ENCODE results near the gene PEPD. TPM values are rescaled to one million over a fixed set of nuclear protein-coding genes. Genes with fewer than 3 reads are reported as not detected.

Gene PEPD
- total and polyA plus RNA-seq, 2 of the 4 experiments (the other 2 are of a cell fraction): 36.7 to 88.4 TPM

DNA sequence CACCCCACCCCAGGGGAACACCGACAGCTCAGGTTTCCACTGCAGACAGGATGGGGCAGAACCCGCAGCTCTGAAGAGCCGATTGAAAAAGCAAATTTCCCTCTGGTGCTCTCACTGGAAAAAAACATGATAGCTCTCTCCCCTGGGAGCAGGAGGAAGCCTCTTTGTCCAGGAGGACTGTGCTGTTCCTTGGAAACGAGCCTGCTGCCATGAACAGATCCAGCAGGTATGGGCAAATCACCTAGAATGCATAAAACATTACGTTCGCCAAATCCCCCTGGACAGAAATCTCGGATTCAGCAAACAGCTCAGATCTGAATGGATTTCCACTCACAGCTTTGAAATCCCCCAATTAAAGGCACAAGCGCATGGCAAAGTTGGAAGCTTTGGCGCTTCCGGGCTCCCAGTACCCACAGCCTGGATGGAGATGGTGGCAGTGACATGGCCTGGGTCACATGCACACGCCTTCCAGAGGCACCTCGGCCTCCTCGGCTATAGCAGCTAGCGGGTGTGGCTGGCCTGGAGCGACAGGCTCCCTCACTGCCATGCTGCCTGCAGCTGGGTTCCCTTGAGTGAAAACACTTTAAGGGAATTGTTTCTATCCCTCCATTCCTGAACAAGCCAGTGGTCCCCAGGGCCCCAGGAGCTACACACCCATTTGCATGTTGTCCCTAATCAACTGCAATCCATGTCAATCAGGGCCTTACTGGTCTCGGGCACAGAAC is 89.0 kb downstream of the PEPD start:
- no peak overlapping the region for H3K4me2 ChIP-seq (ENCODE audit: low read depth, low read length)
- H2BK5ac ChIP-seq (ENCODE audit: low read depth, low read length, poor library complexity, severe bottlenecking): no peak overlapping the region
- 71% methylated on average over 9 of the region's 16 CpGs; no CpG with 5 or more reads in 1 of the 2 experiments for WGBS, 2 experiments (ENCODE audit: extremely low coverage in 2 of 2, insufficient read length in 1 of 2)
- H3K9ac ChIP-seq (ENCODE audit: low read depth, low read length): no peak overlapping the region
- no peak overlapping the region for H3K56ac ChIP-seq (ENCODE audit: extremely low read depth, insufficient read depth, low read length)
- intact Hi-C loops (cut with micrococcal nuclease): no loop called here
- no peak overlapping the region for H2AK9ac ChIP-seq (replicated peaks; ENCODE audit: low read depth, low read length, poor library complexity)
- H3K36me3 ChIP-seq (ENCODE audit: control insufficient read depth, insufficient read depth, low read length): no peaks in the 10 kb centered on the region
- H3K27me3 ChIP-seq (ENCODE audit: control insufficient read depth, insufficient read depth, low read length): no peaks in the 10 kb centered on the region
- H3K14ac ChIP-seq (replicated peaks; ENCODE audit: low read depth, low read length): no peak overlapping the region
- H4K5ac ChIP-seq (ENCODE audit: low read depth, low read length): no peak overlapping the region
- H3K23ac ChIP-seq (ENCODE audit: low read depth, low read length): no peak overlapping the region
- POLR2A ChIA-PET (ENCODE audit: unreplicated experiment): no interaction called here
- DNase-seq (no peak), ATAC-seq (ENCODE audit: low read depth) (no peak)
- H3K4me3 ChIP-seq (ENCODE audit: insufficient read depth, low read depth, low read length): no peak overlapping the region
- no peak overlapping the region for H4K91ac ChIP-seq (ENCODE audit: insufficient read depth, low read depth, low read length)
- no peak overlapping the region for H2BK120ac ChIP-seq (ENCODE audit: low read depth, low read length)
- H2BK15ac ChIP-seq (ENCODE audit: low read depth, low read length): no peak overlapping the region
- no peak for TF ChIP-seq RCOR1 (IDR thresholded peaks at IDR 0.05; ENCODE audit: insufficient replicate concordance, low read length)
- TF ChIP-seq BHLHE40 (IDR thresholded peaks at IDR 0.05; ENCODE audit: low read depth, low read length): no peak
- no peak for TF ChIP-seq MAZ (IDR thresholded peaks at IDR 0.05; ENCODE audit: borderline replicate concordance, low read depth, low read length)
- no peak for TF ChIP-seq SMC3 (IDR thresholded peaks at IDR 0.05; ENCODE audit: low read depth, low read length)
- no peak for TF ChIP-seq RFX5 (IDR thresholded peaks at IDR 0.05; ENCODE audit: low read depth, low read length)
- no peak for TF ChIP-seq CHD1 (IDR thresholded peaks at IDR 0.05; ENCODE audit: low read depth, low read length)
- TF ChIP-seq, protein P1, sequence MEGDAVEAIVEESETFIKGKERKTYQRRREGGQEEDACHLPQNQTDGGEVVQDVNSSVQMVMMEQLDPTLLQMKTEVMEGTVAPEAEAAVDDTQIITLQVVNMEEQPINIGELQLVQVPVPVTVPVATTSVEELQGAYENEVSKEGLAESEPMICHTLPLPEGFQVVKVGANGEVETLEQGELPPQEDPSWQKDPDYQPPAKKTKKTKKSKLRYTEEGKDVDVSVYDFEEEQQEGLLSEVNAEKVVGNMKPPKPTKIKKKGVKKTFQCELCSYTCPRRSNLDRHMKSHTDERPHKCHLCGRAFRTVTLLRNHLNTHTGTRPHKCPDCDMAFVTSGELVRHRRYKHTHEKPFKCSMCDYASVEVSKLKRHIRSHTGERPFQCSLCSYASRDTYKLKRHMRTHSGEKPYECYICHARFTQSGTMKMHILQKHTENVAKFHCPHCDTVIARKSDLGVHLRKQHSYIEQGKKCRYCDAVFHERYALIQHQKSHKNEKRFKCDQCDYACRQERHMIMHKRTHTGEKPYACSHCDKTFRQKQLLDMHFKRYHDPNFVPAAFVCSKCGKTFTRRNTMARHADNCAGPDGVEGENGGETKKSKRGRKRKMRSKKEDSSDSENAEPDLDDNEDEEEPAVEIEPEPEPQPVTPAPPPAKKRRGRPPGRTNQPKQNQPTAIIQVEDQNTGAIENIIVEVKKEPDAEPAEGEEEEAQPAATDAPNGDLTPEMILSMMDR (conservative IDR thresholded peaks at IDR 0.05; ENCODE audit: low read depth, low read length): no peak
- TF ChIP-seq CEBPB (IDR thresholded peaks at IDR 0.05; ENCODE audit: low read depth, low read length): no peak
- TF ChIP-seq, protein P2, sequence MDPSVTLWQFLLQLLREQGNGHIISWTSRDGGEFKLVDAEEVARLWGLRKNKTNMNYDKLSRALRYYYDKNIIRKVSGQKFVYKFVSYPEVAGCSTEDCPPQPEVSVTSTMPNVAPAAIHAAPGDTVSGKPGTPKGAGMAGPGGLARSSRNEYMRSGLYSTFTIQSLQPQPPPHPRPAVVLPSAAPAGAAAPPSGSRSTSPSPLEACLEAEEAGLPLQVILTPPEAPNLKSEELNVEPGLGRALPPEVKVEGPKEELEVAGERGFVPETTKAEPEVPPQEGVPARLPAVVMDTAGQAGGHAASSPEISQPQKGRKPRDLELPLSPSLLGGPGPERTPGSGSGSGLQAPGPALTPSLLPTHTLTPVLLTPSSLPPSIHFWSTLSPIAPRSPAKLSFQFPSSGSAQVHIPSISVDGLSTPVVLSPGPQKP (IDR thresholded peaks at IDR 0.05; ENCODE audit: borderline replicate concordance, low read depth, low read length): no peak
- no peak for TF ChIP-seq NFE2L2 (IDR thresholded peaks at IDR 0.05; ENCODE audit: low read depth, low read length)
- TF ChIP-seq POLR2A (IDR thresholded peaks at IDR 0.05; ENCODE audit: low read depth, low read length): no peak
- TF ChIP-seq RAD21 (IDR thresholded peaks at IDR 0.05; ENCODE audit: low read length): no peak
- TF ChIP-seq MXI1 (IDR thresholded peaks at IDR 0.05; ENCODE audit: borderline replicate concordance, low read depth, low read length): no peak
- in situ Hi-C loops (cut with MboI; ENCODE audit: low sequenced_read_pairs): no loop called here
- H4K20me1 ChIP-seq (ENCODE audit: insufficient read depth, low read length): 0 out of 2 replicates have a peak, but pooled peaks cover 4% of the 10 kb centered on the region
- H3K9me1 ChIP-seq (ENCODE audit: insufficient read depth, low read length): peaks cover 5% of the 10 kb centered on the region; the same call in 1 of the 2 replicates
- H2AFZ ChIP-seq (replicated peaks; ENCODE audit: low read length, poor library complexity): no peak overlapping the region
- no peak overlapping the region for H4K8ac ChIP-seq (ENCODE audit: low read depth in 2 of 2, low read length in 2 of 2)
- no TSS peak for BruUV-seq (replicated peaks)
- H2BK20ac ChIP-seq (ENCODE audit: low read depth, low read length): no peak overlapping the region
- CTCF ChIA-PET: interaction anchor here (1.0 to 1.8 kb wide), 3 partner anchors 16 to 345 kb away, joined by 3 to 7 read pairs (median 3); no protein-coding TSS in a partner anchor
- H2AK5ac ChIP-seq (ENCODE audit: low read depth, low read length): no peak overlapping the region
- H3K18ac ChIP-seq (ENCODE audit: low read depth, low read length): no peak overlapping the region
- dilution Hi-C loops (cut with HindIII; ENCODE audit: low sequenced_read_pairs, unreplicated experiment): no loop called here
- no peaks in the 10 kb centered on the region for H3K79me1 ChIP-seq (ENCODE audit: low read depth in 1 of 2, low read length in 2 of 2)
- peaks cover 6% of the 10 kb centered on the region; the same call in 1 of the 2 replicates for H3K4me1 ChIP-seq (ENCODE audit: control insufficient read depth, insufficient read depth, low read length)
- no peaks in the 10 kb centered on the region for H3K9me3 ChIP-seq (ENCODE audit: control insufficient read depth, insufficient read depth, low read length)
- H3K4ac ChIP-seq (ENCODE audit: low read depth, low read length): no peak overlapping the region
- H3K27ac ChIP-seq (ENCODE audit: insufficient read depth, low read length): no peak overlapping the region
